Daoy (cell line): Measurements from ENCODE around the gene IP6K2. TPM values are rescaled to one million over a fixed set of nuclear protein-coding genes. Genes with fewer than 3 reads are reported as not detected.

Experiments used
- DNase-seq: peaks from one replicate; pipeline ENCODE4 v3.0.0-alpha.2; 2015; ENCODE audit warnings: low read depth
- total RNA-seq: library from RNA; depleted of rRNA; stranded (reverse); fragments of >200 nt; shearing (Covaris generic); gene quantifications from 2 replicates; pipeline ENCODE4 v1.2.3, GENCODE V29; 2014; rRNA removed

IP6K2 gene
- total RNA-seq, 1 experiment from 2014 or later, result 38.5 TPM

DNA sequence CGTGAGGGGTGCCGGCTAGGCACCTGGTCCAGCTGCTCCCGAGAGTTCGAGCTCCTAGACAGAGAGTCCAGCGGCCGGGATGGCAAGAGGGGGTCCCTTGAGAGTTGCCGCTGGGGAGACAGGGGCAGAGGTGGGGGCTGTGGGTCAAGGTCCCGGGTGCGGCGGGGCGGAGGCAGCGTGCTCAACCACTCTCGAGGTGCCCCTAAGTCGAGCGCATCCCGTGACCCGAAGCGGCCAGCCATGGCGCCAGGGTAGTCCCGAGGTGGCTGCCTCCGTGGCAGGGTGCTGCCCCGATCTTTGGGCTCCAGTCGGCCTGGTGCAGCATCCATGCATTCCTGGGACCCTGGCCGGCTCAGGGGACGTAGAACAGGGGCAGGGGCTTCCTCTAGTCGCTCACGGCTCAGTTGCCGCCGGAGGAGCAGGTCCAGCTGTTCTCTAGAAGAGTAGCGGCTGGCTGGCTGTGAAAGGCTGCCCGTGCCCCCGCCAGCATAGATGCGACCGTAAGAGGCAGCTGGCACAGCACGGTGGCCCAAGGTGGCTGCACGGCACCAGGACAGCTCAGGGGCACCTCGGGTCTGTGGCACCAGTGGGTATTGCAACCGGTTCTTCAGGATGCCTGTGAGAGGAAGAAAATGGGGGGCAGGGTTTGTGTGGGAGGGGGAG is 76.9 kb downstream of the IP6K2 start:
- no peak for DNase-seq

Other genes with a start within 250 kb of the IP6K2 start
- gene SHISA5, start 213.0 kb downstream of the IP6K2 start, total RNA-seq, result 55.2 and 59.1 TPM in 2 replicates
- gene PFKFB4, start 160.4 kb downstream of the IP6K2 start, total RNA-seq, result 4.1 and 6.9 TPM in 2 replicates
- gene UCN2, start 153.4 kb downstream of the IP6K2 start, total RNA-seq, result 3.0 and 6.2 TPM in 2 replicates
- 107 and 154 TPM in 2 replicates for gene COL7A1, start 121.9 kb downstream of the IP6K2 start, total RNA-seq
- gene UQCRC1, start 107.6 kb downstream of the IP6K2 start, total RNA-seq, result 291 and 336 TPM in 2 replicates
- not detected in 2 replicates for gene TMEM89, start 95.5 kb downstream of the IP6K2 start, total RNA-seq
- gene SLC26A6, start 81.8 kb downstream of the IP6K2 start, total RNA-seq, result 5.5 and 11.3 TPM in 2 replicates
- 1.9 and 2.4 TPM in 2 replicates for gene CELSR3, start 54.3 kb downstream of the IP6K2 start, total RNA-seq
- 9.5 and 11.2 TPM in 2 replicates for gene NCKIPSD, start 31.3 kb downstream of the IP6K2 start, total RNA-seq
- 24.1 and 25.7 TPM in 2 replicates for gene PRKAR2A, start 130.7 kb upstream of the IP6K2 start, total RNA-seq
- gene SLC25A20, start 181.7 kb upstream of the IP6K2 start, total RNA-seq, result 17.6 and 20.5 TPM in 2 replicates
- 84.5 and 112 TPM in 2 replicates for gene ARIH2, start 201.6 kb upstream of the IP6K2 start, total RNA-seq